Nephron (organoid): Measurements from ENCODE around the gene NFATC1.

Experiments used
- H3K27ac Mint-ChIP-seq, 3 experiments: 2 replicates each; pipeline ENCODE4 v1.8.0; 2020; ENCODE audit warnings: mixed read lengths in 3 of 3, mild to moderate bottlenecking in 2 of 3, moderate library complexity in 1 of 3
- H3K27me3 Mint-ChIP-seq: 2 replicates; pipeline ENCODE4 v1.8.0; 2021; ENCODE audit warnings: low read depth, mild to moderate bottlenecking, moderate library complexity, mixed read lengths
- H3K36me3 Mint-ChIP-seq: 2 replicates; pipeline ENCODE4 v1.8.0; 2020; ENCODE audit warnings: low read depth, mixed read lengths
- H3K4me1 Mint-ChIP-seq: 2 replicates; pipeline ENCODE4 v1.8.0; 2020; ENCODE audit warnings: mixed read lengths
- H3K4me3 Mint-ChIP-seq, 3 experiments: 2 replicates each; pipeline ENCODE4 v1.8.0; 2020; ENCODE audit warnings: mild to moderate bottlenecking in 3 of 3, mixed read lengths in 3 of 3, moderate library complexity in 2 of 3
- H3K9me3 Mint-ChIP-seq: 2 replicates; pipeline ENCODE4 v1.8.0; 2020; ENCODE audit warnings: mixed read lengths
- CTCF ChIP-seq, 3 experiments: fragments of 200-600 bp; sonication (generic); IDR thresholded peaks; one replicate each; pipeline ENCODE4 v1.5.0; 2021; ENCODE audit warnings: antibody characterized with exemption in 3 of 3; ENCODE audit not compliant: unreplicated experiment in 3 of 3

NFATC1 gene

GRCh38 chr18:79439628-79440023 is 43.9 kb downstream of the NFATC1 start:
- H3K4me1 Mint-ChIP-seq = peaks cover 42% of the 10 kb centered on the region
- H3K27me3 Mint-ChIP-seq = peaks cover 18% of the 10 kb centered on the region
- peak overlapping the region; percentile 76 to 89 (median 85) for H3K27ac Mint-ChIP-seq
- H3K4me3 Mint-ChIP-seq = peak overlapping the region in 1 of 3 experiments; percentile 43
- TF ChIP-seq CTCF (IDR thresholded peaks at IDR 0.05; ENCODE audit: unreplicated experiment in 3 of 3) = no peak
- no peaks in the 10 kb centered on the region for H3K9me3 Mint-ChIP-seq
- no peaks in the 10 kb centered on the region for H3K36me3 Mint-ChIP-seq

- H3K4me1 Mint-ChIP-seq = peaks cover 43% of the 10 kb centered on the region
- H3K36me3 Mint-ChIP-seq = no peaks in the 10 kb centered on the region
- no peak overlapping the region for H3K4me3 Mint-ChIP-seq
- peaks cover 18% of the 10 kb centered on the region for H3K27me3 Mint-ChIP-seq
- no peaks in the 10 kb centered on the region for H3K9me3 Mint-ChIP-seq
- no peak for TF ChIP-seq CTCF (IDR thresholded peaks at IDR 0.05; ENCODE audit: unreplicated experiment in 3 of 3)
- H3K27ac Mint-ChIP-seq = peak overlapping the region in 2 of 3 experiments; percentile 85 to 89
These were observed 44.8 kb downstream of the NFATC1 start for GRCh38 chr18:79440316-79441110.

GRCh38 chr18:79441420-79441819 is 45.7 kb downstream of the NFATC1 start:
- H3K9me3 Mint-ChIP-seq = no peaks in the 10 kb centered on the region
- no peak overlapping the region for H3K4me3 Mint-ChIP-seq
- peaks cover 52% of the 10 kb centered on the region for H3K4me1 Mint-ChIP-seq
- H3K27me3 Mint-ChIP-seq = peaks cover 18% of the 10 kb centered on the region
- no peak for TF ChIP-seq CTCF (IDR thresholded peaks at IDR 0.05; ENCODE audit: unreplicated experiment in 3 of 3)
- H3K27ac Mint-ChIP-seq = peak overlapping the region; percentile 35 to 54 (median 37)
- no peaks in the 10 kb centered on the region for H3K36me3 Mint-ChIP-seq

GRCh38 chr18:79442508-79443221 is 46.9 kb downstream of the NFATC1 start:
- Mint-ChIP-seq H3K4me3 (no peak overlapping the region), H3K36me3 (no peaks in the 10 kb centered on the region), H3K27ac (peak overlapping the region; percentile 44 to 79 (median 63)), H3K4me1 (peaks cover 58% of the 10 kb centered on the region), H3K9me3 (no peaks in the 10 kb centered on the region), H3K27me3 (peaks cover 22% of the 10 kb centered on the region)
- TF ChIP-seq CTCF (IDR thresholded peaks at IDR 0.05; ENCODE audit: unreplicated experiment in 3 of 3) = no peak

GRCh38 chr18:79445221-79445620 is 49.5 kb downstream of the NFATC1 start:
- Mint-ChIP-seq H3K27me3 (peaks cover 22% of the 10 kb centered on the region), H3K4me1 (peaks cover 50% of the 10 kb centered on the region), H3K36me3 (no peaks in the 10 kb centered on the region), H3K4me3 (no peak overlapping the region), H3K27ac (peak overlapping the region in 1 of 3 experiments; percentile 59), H3K9me3 (no peaks in the 10 kb centered on the region)
- no peak for TF ChIP-seq CTCF (IDR thresholded peaks at IDR 0.05; ENCODE audit: unreplicated experiment in 3 of 3)
